Breast epithelium (tissue), 3 donors: ENCODE results near the gene ARSA.

Experiments used
- CTCF ChIP-seq, 3 donors: fragments of 450-650 bp; IDR thresholded peaks; one replicate each; pipeline ENCODE4 v1.5.1; 2016 to 2017; ENCODE audit warnings: antibody characterized with exemption in 3 of 3, mild to moderate bottlenecking in 3 of 3, moderate library complexity in 3 of 3
- POLR2A ChIP-seq: fragments of 450-650 bp; IDR thresholded peaks from one replicate; pipeline ENCODE4 v1.6.1; 2016; ENCODE audit warnings: antibody characterized with exemption, mild to moderate bottlenecking, moderate library complexity
- POLR2AphosphoS5 ChIP-seq, 3 donors: sonication (generic); formaldehyde crosslinking; IDR thresholded peaks; one replicate each; pipeline ENCODE4 v1.6.1; 2017; ENCODE audit warnings: antibody characterized with exemption in 3 of 3

GRCh38 chr22:50581031-50581949 is 46.7 kb downstream of the ARSA start:
- TF ChIP-seq CTCF (IDR thresholded peaks at IDR 0.05) (no peak), POLR2AphosphoS5 (IDR thresholded peaks at IDR 0.05) (no peak), POLR2A (no peak)
